Liver (tissue), 9 donors: Measurements from ENCODE around the gene AKT1S1. TPM values are rescaled to one million over a fixed set of nuclear protein-coding genes. Genes with fewer than 3 reads are reported as not detected.

ENCODE experiments used
- DNase-seq: peaks from one replicate; pipeline ENCODE4 v3.0.0-alpha.2; 2017; ENCODE audit warnings: low spot score
- H3K27ac ChIP-seq, 2 donors: one replicate each; pipeline ENCODE4 v1.7.0; 2013; ENCODE audit warnings: inconsistent platforms in 2 of 2, low read length in 2 of 2, control low read depth in 1 of 2, low read depth in 1 of 2, mild to moderate bottlenecking in 1 of 2
- H3K27me3 ChIP-seq, 4 donors: one replicate each; pipeline versions ENCODE4 v1.6.1 to v1.7.0; 2013; ENCODE audit warnings: low read length in 3 of 4, inconsistent platforms in 1 of 4, mild to moderate bottlenecking in 1 of 4, moderate library complexity in 1 of 4; ENCODE audit not compliant: control insufficient read depth in 4 of 4, insufficient read depth in 4 of 4
- H3K36me3 ChIP-seq, 4 donors: one replicate each; pipeline versions ENCODE4 v1.6.1 to v1.7.0; 2013; ENCODE audit warnings: low read length in 3 of 4, mild to moderate bottlenecking in 3 of 4, low read depth in 1 of 4, moderate library complexity in 1 of 4; ENCODE audit not compliant: control insufficient read depth in 4 of 4, insufficient read depth in 3 of 4
- H3K4me1 ChIP-seq, 4 donors: one replicate each; pipeline versions ENCODE4 v1.6.1 to v1.7.0; 2013; ENCODE audit warnings: low read length in 3 of 4, mild to moderate bottlenecking in 3 of 4, moderate library complexity in 1 of 4; ENCODE audit not compliant: control insufficient read depth in 4 of 4, insufficient read depth in 4 of 4
- H3K4me3 ChIP-seq, 3 donors: one replicate each; pipeline versions ENCODE4 v1.6.1 to v1.7.0; 2013; ENCODE audit warnings: low read length in 3 of 3, control low read depth in 1 of 3, low read depth in 1 of 3, mild to moderate bottlenecking in 1 of 3
- H3K9ac ChIP-seq, 2 donors: one replicate each; pipeline ENCODE4 v1.7.0; 2013; ENCODE audit warnings: low read length in 2 of 2, mild to moderate bottlenecking in 2 of 2, moderate library complexity in 2 of 2, control low read depth in 1 of 2, low read depth in 1 of 2
- H3K9me3 ChIP-seq, 4 donors: one replicate each; pipeline versions ENCODE4 v1.6.1 to v1.7.0; 2013; ENCODE audit warnings: low read length in 3 of 4; ENCODE audit not compliant: control insufficient read depth in 4 of 4
- FOXA1 ChIP-seq: IDR thresholded peaks from 2 replicates; pipeline ENCODE4 v1.6.1; 2016; ENCODE audit warnings: antibody characterized with exemption
- GABPA ChIP-seq, 2 donors: IDR thresholded peaks in 1 of 2; conservative IDR thresholded peaks in 1 of 2; 2 replicates each; pipeline ENCODE4 v1.6.1; 2016; ENCODE audit warnings: antibody characterized with exemption in 2 of 2, mild to moderate bottlenecking in 1 of 2, moderate library complexity in 1 of 2
- HNF4A ChIP-seq, 2 donors: conservative IDR thresholded peaks; 2 replicates each; pipeline ENCODE4 v1.6.1; 2016; ENCODE audit warnings: antibody characterized with exemption in 2 of 2, mild to moderate bottlenecking in 2 of 2
- HNF4G ChIP-seq: IDR thresholded peaks from 2 replicates; pipeline ENCODE4 v1.6.1; 2016; ENCODE audit warnings: antibody characterized with exemption
- RAD21 ChIP-seq, 2 donors: IDR thresholded peaks; 2 replicates each; pipeline ENCODE4 v1.6.1; 2016; ENCODE audit warnings: antibody characterized with exemption in 2 of 2, mild to moderate bottlenecking in 2 of 2
- RXRA ChIP-seq, 2 donors: IDR thresholded peaks; 2 replicates each; pipeline ENCODE4 v1.6.1; 2017 to 2018; ENCODE audit warnings: antibody characterized with exemption in 2 of 2, mild to moderate bottlenecking in 1 of 2
- SP1 ChIP-seq: IDR thresholded peaks from 2 replicates; pipeline ENCODE4 v1.6.1; 2018; ENCODE audit warnings: antibody characterized with exemption, mild to moderate bottlenecking
- TAF1 ChIP-seq: conservative IDR thresholded peaks from 2 replicates; pipeline ENCODE4 v1.6.1; 2016; ENCODE audit warnings: antibody characterized with exemption, mild to moderate bottlenecking
- WGBS: extraction: QIAGEN DNeasy Blood & Tissue Kit; methylation state at CpG from one replicate; pipeline ENCODE4 v1.1.7; 2013; 5-methylcytosine and 5-hydroxymethylcytosine counted together
- polyA plus RNA-seq, 2 donors: library from polyadenylated mRNA; stranded (reverse) in 1 of 2; unstranded in 1 of 2; fragments of 200-250 nt in 1 of 2; fragments of >200 nt in 1 of 2; fragmentation: Nextera tagmentation in 1 of 2; extraction: Ambion mirVana in 1 of 2; gene quantifications; one replicate each; pipeline versions ENCODE4 v1.2.1 to v1.2.3, GENCODE V29; 2013 to 2015
- total RNA-seq, 2 donors: library from RNA; depleted of rRNA; stranded (reverse); fragments of >200 nt; gene quantifications; one replicate each; pipeline ENCODE4 v1.2.3, GENCODE V29; 2014
- TF ChIP-seq, protein P1 (sequence below): fragments of 150-350 bp; IDR thresholded peaks from 2 replicates; pipeline ENCODE4 v1.5.1; 2017; ENCODE audit warnings: improper control_type of control experiment, low read depth, low read length; ENCODE audit not compliant: missing input control
- TF ChIP-seq, protein P2 (sequence below): IDR thresholded peaks from 2 replicates; pipeline ENCODE4 v1.6.1; 2016; ENCODE audit warnings: antibody characterized with exemption, mild to moderate bottlenecking
- donor health status: healthy.
- donor health status: healthy.
- donor health status: healthy.
- donor health status: healthy.
- donor health status: healthy.

AKT1S1 gene
- total and polyA plus RNA-seq, 4 donors: 6.8 to 43.9 (median 12.9) TPM

DNA sequence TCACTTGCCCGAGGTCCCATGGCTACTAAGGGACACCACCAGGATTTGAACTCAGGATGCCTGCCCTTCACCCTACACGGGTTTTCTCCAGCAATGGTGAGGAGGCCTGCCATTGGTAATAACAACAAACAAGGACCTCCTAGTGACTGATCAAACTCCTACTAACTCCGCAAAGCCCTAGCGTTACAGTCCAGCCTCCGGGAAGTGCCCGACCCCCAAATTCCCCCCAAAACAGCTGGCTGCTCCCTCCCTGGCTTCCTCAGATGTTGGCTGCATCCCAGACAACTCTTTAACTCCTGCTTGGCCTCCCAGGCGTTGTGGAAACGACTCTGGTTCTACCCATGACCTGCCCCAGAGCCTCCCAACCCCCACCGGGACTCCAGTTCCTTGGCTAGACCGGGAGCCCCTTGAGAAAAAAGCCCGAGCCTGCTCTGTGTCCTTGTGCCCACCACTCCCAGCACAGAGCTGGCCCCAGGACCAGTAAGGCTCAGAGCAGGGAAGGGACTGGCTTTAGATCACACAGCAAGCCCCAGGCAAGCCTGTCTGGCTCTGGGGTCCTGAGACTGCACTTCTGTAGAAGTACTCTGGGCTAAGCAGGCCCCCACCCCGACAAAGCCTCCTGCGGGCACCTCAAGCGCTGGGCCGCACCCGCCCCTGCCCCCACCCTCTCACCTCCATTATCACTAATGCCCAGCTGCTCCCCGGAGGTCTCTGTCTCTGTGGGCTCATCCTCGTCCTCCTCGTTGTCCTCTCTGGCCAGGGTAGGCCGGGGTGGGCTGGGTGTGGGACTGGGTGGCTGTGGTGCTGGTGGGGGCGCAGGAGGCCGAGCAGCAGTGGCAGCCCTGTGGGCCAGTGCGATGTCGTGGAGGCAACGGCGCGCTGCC is 4.7 kb downstream of the AKT1S1 start:
- TF ChIP-seq TAF1: no peak
- no peak for TF ChIP-seq GABPA (IDR thresholded peaks at IDR 0.05 in 1 of 2, conservative IDR thresholded peaks at IDR 0.05 in 1 of 2)
- TF ChIP-seq RAD21 (IDR thresholded peaks at IDR 0.05): no peak
- no peaks in the 10 kb centered on the region for H3K9me3 ChIP-seq
- H3K36me3 ChIP-seq: no peaks in the 10 kb centered on the region
- H3K4me1 ChIP-seq: peaks cover 6 to 37% (median 26%) of the 10 kb centered on the region in 4 donors
- DNase-seq: peak; percentile 68
- no peak overlapping the region for H3K9ac ChIP-seq
- H3K27ac ChIP-seq: no peak overlapping the region
- no peak overlapping the region for H3K4me3 ChIP-seq
- 93% methylated on average over 27 of the region's 27 CpGs for WGBS
- H3K27me3 ChIP-seq: no peaks in the 10 kb centered on the region

DNA sequence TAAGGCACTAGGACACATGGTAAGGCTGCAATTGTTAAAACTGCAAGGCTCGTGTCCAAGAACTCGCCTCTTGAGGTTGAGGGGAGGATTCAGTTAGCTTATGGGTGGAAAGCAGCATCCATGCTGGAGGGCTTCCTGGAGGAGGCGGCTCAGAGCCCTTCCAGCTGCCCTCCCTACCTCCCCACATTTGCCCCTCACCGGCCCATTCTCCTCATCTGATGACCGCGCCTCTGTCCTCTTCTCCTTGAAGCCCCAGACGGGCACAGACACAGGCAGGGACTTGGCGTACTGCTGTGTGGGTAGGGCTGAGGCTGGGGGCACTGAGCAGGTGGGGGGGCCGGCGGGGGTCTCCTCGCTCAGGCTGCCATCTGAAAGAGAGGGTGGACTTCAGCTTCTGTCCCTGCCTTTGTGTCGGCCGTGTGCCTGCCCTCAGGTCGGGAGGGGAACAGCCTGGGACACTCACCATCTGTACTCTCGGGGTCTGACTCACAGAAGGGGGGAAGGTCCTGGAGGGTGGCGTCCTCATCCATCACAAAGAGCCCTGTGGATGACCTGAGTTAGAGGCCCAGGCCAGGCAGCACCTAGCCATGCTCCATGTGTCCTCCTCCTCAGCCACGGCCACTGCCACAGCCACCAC is 5.7 kb downstream of the AKT1S1 start:
- H3K36me3 ChIP-seq: no peaks in the 10 kb centered on the region
- no peak for DNase-seq
- 94% methylated on average over 17 of the region's 17 CpGs for WGBS
- no peak overlapping the region for H3K27ac ChIP-seq
- no peak overlapping the region for H3K9ac ChIP-seq
- H3K4me3 ChIP-seq: no peak overlapping the region
- peaks cover 6 to 42% (median 30%) of the 10 kb centered on the region in 4 donors for H3K4me1 ChIP-seq
- H3K27me3 ChIP-seq: no peaks in the 10 kb centered on the region
- H3K9me3 ChIP-seq: no peaks in the 10 kb centered on the region
- TF ChIP-seq RXRA (IDR thresholded peaks at IDR 0.05) (no peak), SP1 (no peak), TAF1 (no peak), HNF4G (no peak), HNF4A (conservative IDR thresholded peaks at IDR 0.05) (no peak), FOXA1 (no peak)
- TF ChIP-seq, protein P1, sequence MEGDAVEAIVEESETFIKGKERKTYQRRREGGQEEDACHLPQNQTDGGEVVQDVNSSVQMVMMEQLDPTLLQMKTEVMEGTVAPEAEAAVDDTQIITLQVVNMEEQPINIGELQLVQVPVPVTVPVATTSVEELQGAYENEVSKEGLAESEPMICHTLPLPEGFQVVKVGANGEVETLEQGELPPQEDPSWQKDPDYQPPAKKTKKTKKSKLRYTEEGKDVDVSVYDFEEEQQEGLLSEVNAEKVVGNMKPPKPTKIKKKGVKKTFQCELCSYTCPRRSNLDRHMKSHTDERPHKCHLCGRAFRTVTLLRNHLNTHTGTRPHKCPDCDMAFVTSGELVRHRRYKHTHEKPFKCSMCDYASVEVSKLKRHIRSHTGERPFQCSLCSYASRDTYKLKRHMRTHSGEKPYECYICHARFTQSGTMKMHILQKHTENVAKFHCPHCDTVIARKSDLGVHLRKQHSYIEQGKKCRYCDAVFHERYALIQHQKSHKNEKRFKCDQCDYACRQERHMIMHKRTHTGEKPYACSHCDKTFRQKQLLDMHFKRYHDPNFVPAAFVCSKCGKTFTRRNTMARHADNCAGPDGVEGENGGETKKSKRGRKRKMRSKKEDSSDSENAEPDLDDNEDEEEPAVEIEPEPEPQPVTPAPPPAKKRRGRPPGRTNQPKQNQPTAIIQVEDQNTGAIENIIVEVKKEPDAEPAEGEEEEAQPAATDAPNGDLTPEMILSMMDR: no peak
- TF ChIP-seq, protein P2, sequence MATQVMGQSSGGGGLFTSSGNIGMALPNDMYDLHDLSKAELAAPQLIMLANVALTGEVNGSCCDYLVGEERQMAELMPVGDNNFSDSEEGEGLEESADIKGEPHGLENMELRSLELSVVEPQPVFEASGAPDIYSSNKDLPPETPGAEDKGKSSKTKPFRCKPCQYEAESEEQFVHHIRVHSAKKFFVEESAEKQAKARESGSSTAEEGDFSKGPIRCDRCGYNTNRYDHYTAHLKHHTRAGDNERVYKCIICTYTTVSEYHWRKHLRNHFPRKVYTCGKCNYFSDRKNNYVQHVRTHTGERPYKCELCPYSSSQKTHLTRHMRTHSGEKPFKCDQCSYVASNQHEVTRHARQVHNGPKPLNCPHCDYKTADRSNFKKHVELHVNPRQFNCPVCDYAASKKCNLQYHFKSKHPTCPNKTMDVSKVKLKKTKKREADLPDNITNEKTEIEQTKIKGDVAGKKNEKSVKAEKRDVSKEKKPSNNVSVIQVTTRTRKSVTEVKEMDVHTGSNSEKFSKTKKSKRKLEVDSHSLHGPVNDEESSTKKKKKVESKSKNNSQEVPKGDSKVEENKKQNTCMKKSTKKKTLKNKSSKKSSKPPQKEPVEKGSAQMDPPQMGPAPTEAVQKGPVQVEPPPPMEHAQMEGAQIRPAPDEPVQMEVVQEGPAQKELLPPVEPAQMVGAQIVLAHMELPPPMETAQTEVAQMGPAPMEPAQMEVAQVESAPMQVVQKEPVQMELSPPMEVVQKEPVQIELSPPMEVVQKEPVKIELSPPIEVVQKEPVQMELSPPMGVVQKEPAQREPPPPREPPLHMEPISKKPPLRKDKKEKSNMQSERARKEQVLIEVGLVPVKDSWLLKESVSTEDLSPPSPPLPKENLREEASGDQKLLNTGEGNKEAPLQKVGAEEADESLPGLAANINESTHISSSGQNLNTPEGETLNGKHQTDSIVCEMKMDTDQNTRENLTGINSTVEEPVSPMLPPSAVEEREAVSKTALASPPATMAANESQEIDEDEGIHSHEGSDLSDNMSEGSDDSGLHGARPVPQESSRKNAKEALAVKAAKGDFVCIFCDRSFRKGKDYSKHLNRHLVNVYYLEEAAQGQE: no peak
